H4 (cell line): ENCODE results near the gene IYD. TPM values are rescaled to one million over a fixed set of nuclear protein-coding genes. Genes with fewer than 3 reads are reported as not detected.
"Not testable (repeated sequence)": the region's sequence is repeated elsewhere in the genome, so short reads cannot be mapped to it uniquely, and the experiment has no call there.

ENCODE experiments used
- DNase-seq: peaks from one replicate; pipeline ENCODE4 v3.0.0-alpha.2; 2015; ENCODE audit warnings: low spot score
- total RNA-seq: library from RNA; depleted of rRNA; stranded (reverse); fragments of >200 nt; shearing (Covaris generic); gene quantifications from 2 replicates; pipeline ENCODE4 v1.2.3, GENCODE V29; 2014

Gene IYD
- total RNA-seq, 1 experiment from 2014 or later: not detected

DNA sequence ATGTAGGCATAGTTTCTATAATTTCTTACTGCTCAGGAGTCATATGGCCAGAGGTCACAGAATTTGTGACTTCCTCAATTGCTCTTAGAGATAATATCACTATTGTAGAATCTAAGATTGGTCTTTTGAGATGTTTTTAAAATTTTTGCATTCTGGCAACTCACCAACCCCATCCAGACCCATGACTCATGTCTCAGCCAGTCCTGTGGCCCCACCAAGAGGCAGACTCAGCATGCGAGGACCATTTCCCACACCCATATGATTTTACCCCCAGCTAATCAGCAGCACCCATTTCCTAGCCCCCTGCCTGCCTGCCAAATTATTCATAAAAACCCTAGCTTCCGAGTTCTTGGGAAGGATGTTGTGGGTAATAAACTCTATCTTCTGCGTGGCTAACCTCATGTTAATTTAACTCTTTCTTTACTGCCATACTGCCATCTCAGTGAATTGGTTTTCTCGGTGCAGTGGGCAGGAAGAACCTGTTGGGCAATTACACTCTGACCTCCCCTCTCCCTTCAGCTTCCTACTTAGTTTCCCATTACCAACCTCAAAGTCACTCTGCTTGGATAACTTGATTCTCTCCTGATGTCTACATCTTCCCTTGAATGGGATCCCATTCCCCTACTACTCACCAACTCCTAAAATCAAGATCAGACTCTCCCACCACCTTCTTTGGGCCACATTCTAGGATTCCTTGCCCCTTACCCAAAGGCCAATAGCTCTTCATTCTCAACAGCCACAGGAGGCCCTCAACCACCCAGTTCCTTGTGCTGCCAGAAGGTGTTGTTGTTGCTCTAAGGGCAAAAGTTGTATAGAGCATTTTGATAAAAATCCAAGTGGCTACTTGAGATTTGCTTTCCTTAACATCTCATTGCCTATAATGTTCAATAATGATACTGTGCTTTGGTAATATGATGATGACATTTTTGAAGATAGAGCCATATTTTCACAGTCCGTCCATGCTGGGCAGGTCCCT, 16.2 kb upstream of the IYD start:
- no peak for DNase-seq

GRCh38 chr6:150353445-150353844, 15.4 kb upstream of the IYD start:
- no peak for DNase-seq

GRCh38 chr6:150354754-150355571, 13.8 kb upstream of the IYD start:
- no peak for DNase-seq

GRCh38 chr6:150355932-150356331, 12.9 kb upstream of the IYD start:
- DNase-seq: no peak

DNA sequence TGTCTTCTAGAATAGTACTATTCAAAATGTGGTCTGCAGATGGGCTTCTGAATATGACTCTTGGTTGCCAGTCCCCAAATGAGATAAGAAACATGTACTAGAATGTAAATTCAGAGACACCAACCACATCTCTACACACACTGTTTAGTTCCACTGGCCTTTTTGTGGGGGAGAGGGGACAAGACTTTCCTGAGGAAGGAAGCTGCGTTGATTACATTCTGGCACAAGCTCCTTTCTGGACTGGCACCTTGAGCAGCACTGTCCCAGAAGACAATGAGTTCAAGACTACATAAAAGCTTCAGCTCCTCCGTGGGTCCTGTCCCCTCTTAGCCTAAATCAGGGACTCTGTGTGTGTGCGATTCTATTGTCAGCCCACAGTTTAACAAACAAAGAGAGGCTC, 6.9 kb upstream of the IYD start:
- DNase-seq: no peak

GRCh38 chr6:150363733-150364132, 5.1 kb upstream of the IYD start:
- no peak for DNase-seq

GRCh38 chr6:150366118-150366778, 2.6 kb upstream of the IYD start:
- DNase-seq: no peak

GRCh38 chr6:150369408-150369807, 596 bp downstream of the IYD start:
- DNase-seq: no peak

DNA sequence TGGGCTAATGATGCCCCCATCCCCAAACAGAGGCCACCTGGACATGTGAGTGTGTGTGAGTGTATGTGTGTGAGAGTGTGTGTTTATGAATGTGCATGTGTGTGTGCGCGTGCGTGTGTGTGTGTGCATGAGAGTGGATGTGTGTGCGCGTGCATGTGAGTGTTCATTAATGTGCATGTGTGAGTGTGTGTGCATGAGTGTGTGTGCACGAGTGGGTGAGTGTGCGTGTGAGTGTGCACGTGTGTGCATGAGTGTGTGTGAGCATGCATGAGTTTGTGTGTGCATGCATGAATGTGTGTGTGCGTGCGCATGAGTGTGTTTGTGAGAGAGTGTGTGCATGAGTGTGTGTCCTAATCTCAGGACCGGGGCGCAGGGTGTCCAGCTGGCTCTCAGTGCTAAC, 1.3 kb downstream of the IYD start:
- DNase-seq: no peak

DNA sequence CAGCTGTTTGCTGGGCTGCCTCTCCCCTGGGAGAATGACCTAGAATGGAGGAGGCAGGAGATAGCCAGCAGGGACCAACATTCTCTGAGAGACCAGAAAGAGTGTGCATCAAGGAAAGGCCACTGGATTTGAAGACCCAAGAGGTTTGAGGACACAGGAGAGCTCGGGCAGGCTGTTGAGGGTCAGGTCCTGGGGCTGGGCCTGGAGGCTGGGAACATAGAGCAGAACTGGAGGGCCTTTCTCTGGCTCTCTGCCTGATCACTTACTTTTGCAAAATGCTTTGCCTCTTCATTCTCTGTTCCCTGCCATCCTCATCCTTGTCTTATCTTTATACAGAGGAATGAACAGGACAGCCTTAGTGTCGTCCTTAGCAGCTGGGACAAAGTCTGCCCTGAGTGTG, 2.5 kb downstream of the IYD start:
- DNase-seq: no peak

- no peak for DNase-seq
Observed at GRCh38 chr6:150372051-150372450, 3.2 kb downstream of the IYD start.

- DNase-seq: no peak
Observed at GRCh38 chr6:150373260-150373701, 4.5 kb downstream of the IYD start.

- not testable (repeated sequence) for DNase-seq
Observed at GRCh38 chr6:150374346-150374745, 5.5 kb downstream of the IYD start.

GRCh38 chr6:150377211-150377781, 8.5 kb downstream of the IYD start:
- no peak for DNase-seq

GRCh38 chr6:150380256-150380655, 11.4 kb downstream of the IYD start:
- no peak for DNase-seq

- no peak for DNase-seq
Observed at GRCh38 chr6:150382171-150382570, 13.4 kb downstream of the IYD start.

DNA sequence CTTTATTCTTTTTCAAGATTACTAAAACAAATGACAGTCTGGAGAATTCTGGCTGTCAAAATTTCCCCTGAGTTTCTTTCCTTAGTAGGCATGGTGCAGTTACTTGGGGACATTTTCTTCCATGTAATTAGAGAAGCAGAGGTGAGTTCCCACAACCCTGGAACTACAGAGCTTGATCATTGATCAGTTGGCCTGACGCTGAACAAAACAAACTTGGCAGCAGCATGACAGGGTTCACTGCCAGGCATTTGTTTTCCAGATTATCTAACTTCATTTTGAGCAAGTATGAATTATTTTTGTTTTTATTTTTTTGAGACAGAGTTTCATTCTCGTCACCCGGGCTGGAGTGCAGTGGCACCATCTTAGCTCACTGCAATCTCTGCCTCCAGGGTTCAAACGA, 22.6 kb downstream of the IYD start:
- DNase-seq: no peak

- no peak for DNase-seq
Observed at GRCh38 chr6:150391890-150392289, 23.1 kb downstream of the IYD start.

DNA sequence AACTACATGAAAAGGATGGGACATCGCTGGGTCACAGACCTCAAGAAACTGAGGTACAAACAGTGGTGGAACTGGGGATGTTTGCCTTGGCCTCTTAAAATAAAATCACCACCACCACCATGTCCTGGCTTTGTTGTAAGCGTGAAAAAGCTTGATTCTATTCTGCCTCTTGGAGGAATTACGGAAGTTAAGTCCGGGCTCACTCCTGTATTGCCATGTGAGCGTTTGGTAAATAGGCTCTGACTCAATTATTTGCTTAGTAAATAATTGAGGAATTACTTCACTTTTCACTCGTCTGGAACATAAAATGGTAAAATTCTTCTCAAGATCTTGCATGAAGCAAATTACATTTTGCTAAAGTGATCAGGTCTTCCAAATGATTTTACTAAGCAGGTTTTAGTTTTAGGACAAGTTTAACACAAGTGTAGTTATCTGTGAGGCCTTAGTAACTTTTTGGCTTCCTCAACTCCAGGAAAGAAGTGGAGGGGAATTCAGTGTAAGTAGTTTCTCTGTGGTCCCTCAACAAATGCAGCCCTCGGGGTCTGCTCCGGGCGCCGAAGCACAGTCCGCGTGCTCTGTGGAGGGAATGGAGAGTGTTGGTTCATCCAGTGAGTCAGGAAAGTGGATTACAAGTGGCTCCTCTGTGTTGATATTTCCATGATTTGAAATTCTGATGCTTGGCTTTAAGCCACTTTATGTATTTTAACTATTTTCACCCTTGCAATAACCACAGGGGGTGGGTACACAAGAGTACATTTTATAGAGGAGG, 23.8 kb downstream of the IYD start:
- DNase-seq: no peak

- no peak for DNase-seq
Observed at GRCh38 chr6:150394053-150394898, 25.5 kb downstream of the IYD start.
